Measurements from ENCODE around the gene KCNQ1.

The KCNQ1 gene

GRCh38 chr11:2660357-2660939 is 215.6 kb downstream of the KCNQ1 start:
- no peak for DNase-seq

DNA sequence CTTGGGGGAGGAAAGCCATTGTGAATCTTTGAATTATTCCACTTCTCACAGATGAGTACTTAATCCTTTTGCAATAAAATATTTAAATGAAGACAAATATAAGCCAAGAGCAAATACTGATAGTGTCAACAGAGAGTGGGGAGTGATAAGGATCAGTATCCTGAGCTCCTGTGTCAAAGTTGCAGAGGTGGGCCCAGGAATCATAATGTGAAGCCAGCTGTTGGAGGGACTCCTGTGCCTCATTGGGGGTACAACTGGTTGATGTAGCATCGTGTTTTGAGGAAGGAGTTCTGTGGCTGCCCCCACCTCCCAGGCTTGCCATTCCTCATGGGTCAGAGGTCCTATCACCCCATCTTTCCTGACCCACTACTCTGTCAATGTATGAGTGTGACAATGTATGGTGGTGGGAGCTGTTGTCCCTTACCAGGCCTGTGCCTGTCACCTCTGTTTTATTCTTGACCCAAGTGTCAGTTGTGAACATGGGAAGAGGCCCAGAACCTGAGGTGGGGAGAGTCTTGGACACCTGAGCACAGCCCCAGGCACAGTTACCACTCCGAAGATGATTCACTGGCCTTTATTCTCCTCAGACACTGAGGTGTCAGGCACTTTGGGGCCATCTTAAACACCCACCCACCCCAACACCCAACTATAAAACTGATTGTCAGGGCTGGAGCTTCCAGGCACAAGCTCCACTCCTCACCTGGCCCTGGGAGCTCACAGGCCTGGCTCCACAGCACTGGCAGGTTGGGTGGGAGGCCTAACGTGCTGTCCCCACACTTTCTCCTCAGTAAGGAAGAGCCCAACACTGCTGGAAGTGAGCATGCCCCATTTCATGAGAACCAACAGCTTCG is 216.6 kb downstream of the KCNQ1 start:
- no peak for DNase-seq

DNA sequence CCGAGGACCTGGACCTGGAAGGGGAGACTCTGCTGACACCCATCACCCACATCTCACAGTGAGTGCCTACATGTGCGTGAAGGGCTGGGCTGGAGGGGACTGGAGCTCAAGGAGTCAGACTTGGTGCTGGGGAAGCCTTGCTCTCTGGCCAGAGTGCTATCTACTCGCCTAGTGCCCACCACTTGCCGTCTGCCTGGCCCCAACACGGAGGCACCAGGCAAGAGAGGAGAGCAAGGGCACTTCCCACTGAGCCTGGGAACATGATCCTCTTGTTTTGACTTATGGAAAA is 217.2 kb downstream of the KCNQ1 start:
- no peak for DNase-seq

- DNase-seq: no peak
Measured at GRCh38 chr11:2662430-2663299, 217.9 kb downstream of the KCNQ1 start.

GRCh38 chr11:2663506-2663905 is 218.7 kb downstream of the KCNQ1 start:
- DNase-seq: no peak

- no peak for DNase-seq
Measured at GRCh38 chr11:2663915-2664314, 219.1 kb downstream of the KCNQ1 start.

DNA sequence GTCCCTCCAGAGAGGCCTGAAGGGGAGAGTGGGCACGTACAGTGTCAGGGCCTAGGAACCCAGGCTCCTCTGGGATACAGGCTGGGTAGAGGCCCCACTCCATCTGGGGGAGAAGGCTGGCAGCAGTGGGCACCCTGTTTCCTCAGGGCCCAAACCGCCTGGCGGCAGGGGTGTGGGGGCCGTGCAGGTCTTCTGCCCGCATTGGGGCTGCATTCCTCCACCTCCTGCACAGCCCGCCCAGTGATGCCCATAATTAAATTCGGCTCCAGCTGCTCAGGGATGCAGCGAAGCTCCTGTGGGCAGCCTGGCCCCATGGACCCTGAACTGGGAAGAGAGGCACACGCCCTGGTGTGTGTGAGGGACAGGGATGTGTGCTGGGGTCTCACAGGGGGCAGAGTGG is 219.6 kb downstream of the KCNQ1 start:
- DNase-seq: no peak

GRCh38 chr11:2664791-2665525 is 220.2 kb downstream of the KCNQ1 start:
- DNase-seq: no peak

DNA sequence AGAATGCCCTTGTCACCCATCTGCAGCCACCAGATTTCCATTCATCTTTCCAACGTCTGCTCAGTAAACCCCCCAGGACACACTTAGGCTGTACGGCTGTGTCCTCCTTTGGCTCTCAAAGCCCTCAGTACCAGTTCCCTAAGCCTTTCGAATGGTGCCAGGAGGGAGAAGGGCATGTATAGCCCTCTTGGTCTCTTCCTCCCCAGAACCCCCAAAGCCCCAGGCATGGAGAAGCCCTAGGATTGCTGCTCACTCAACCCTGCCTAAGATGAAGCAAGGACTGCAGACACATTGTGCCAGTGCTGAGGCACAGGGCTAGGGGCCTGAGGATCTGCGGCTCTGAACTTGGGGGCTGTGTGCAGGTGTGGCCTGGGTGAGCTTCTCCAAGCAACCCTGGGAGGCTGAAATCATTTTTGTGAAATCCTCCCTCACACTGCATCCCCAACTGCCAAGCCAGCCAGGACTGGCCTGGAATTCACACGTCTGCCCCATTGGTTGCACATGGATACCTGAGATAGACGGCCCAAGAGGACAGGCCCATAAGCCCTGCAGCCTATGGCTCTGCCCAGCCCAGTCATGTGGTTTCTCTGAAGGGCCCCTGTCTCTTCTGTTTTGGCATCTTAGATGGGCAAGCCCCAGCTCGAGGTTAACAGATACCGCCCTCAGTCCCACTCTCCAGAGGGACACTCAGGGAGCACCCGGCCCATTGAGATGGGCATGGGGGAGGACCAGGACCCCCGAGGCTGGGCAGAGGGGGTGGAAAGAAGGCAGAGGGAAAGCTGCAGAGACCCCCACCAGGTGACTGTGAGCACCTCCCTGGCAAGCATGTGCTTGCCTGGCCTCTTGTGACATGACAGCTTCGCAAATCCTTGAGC is 221.0 kb downstream of the KCNQ1 start:
- no peak for DNase-seq

DNA sequence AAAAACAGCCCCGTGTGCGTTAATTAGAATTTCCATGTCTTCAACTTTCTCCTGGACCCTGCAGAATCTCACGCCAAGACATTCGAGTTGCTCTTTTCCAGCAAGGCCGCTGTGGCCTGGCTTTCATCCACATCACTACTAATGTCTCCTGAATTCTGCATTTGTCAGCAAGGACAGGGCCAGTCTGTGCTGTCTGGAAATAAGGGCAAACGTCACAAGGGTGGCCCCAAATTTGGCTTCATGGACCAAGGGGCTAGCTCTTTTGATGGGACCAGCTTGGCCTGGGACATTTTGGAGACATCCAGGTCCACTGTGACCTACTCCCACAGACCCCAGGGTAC is 221.6 kb downstream of the KCNQ1 start:
- no peak for DNase-seq

- DNase-seq: no peak
Measured at GRCh38 chr11:2666828-2667570, 222.2 kb downstream of the KCNQ1 start.

DNA sequence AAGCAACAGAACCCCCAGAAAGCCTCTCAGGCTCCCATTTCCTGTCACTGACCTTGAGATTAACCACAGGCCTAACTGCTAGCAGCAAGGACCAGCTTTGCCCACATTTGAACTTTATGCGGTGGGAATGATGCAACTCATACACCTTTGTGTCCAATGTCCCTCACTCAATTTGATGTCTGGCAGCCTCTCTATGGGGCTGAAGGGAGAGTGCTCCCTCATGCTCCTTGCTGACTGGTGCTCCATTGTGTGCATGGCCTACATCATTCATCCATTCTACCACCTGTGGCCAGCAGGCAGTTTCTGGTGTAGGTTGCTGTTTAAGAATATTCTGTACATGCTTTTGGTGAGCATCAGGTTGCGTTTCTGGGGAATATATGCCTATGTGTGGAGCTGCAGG is 223.1 kb downstream of the KCNQ1 start:
- DNase-seq: no peak

- no peak for DNase-seq
Measured at GRCh38 chr11:2668876-2669275, 224.1 kb downstream of the KCNQ1 start.

GRCh38 chr11:2669634-2670469 is 225.0 kb downstream of the KCNQ1 start:
- no peak for DNase-seq

DNA sequence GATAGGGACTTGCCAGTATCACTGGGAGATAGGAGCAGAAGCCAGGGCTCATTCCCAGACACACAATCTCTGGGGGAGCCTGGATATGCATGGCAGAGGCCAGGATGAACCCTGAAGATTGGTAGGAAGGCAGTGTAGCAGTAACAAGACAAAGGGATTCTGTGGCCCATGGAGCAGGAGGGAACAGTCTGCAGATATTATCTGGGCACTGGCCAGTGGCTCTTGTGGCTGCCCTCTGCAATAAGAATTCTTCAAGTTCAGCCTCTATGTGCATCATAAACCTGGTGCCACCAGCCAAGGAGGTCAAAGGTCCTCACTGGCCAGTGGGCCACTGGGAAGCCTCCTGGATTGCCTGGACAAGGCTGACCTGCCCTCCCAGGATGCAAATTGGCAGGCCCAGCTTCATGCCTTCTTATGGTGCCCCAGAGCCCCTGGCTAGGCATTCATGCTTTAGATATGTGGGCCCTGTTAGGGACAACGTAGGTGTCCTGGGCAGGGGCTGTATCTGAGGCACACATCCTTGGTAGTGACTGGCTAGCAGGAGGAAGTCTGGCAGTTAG is 225.8 kb downstream of the KCNQ1 start:
- no peak for DNase-seq

GRCh38 chr11:2671748-2672147 is 226.9 kb downstream of the KCNQ1 start:
- no peak for DNase-seq

- no peak for DNase-seq
Measured at GRCh38 chr11:2672553-2673249, 227.9 kb downstream of the KCNQ1 start.

DNA sequence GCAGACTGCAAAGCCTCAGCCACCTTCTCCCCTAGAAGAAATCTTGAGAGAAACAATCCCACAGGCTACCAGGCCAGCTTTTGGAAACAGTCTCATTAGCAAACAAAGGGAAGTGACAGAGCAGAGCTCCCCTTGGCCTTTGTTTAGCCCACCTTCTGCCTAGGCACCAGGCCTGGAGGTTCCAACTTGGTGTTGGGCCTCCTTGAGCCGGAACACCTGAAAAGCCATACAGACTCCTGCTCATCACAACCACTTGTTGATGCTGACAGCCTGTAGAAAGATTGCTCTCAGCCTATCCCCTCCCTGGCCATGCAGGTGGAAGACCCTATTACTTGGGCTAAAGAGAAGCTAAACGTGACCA is 228.4 kb downstream of the KCNQ1 start:
- no peak for DNase-seq

DNA sequence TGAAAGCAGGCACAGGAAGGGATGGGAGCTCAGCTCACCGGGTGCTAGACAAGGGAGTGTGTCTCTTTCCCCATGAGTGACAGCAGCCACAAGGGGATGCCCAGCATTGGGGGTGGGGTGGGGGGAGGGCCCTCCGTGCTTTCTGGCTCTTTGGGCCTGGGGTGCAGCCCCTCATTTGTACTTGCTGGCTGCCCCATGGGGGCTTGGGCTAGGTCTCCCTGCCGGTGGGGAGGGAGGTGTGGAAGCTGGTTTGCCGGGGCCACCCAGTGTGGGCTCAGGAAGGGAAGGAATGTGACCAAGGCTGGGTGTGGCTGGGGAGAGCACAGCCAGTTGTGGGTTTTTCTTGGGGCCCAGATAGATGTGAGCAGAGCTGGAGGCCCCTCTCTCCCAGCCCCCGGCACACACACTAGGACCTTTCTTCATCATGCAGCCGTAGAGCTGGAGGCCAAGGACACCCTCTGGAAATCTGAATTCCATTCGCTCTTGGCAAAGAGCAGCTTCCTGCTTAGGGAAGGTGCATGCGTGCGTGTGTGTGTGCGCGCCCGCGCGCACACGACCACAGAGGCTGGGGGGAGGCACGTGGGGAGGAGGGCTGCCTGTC is 229.2 kb downstream of the KCNQ1 start:
- no peak for DNase-seq

All from hematopoietic multipotent progenitor cell treated with erythropoietin and hydrocortisone succinate and interleukin-3 and kit ligand, for 8 days (in vitro differentiated cells).